Measurements from ENCODE around the gene ANKRD65.
"Not testable (repeated sequence)": the region's sequence is repeated elsewhere in the genome, so short reads cannot be mapped to it uniquely, and the experiment has no call there.

ANKRD65 gene

DNA sequence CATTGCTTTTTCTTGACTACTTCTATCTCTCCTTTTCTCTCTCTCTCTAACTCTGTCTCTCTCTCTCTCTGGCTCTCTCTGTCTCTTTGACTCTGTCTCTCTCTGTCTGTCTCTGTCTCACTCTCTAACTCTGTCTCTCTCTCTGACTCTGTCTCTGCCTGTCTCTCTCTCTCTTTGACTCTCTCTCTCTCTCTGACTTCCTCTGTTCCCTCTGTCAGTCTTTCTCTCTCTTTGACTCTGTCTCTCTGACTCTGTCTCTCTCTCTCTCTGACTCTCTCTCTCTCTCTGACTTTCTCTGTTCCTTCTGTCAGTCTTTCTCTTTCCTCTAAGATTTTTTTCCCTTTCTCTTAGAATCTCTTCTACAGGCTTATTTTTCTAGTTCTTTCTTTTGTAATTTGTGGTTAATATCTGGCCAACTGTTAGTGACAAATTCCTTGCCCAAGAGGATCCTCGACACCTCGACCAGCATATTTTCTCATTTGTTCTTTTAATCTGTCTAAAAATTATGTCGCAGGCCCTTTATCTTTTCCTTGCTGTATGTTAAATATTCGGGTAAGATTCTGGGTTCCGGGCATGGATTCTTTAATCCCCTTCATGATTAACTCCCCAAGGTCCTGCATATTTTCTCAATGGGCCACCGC, 28.1 kb upstream of the ANKRD65 start, which contains the start of gene ATAD3C:
Gene ATAD3C, plus strand, starts transcription at position 591 of the 641 bp plus-strand sequence. CDS start 995 bp downstream, outside the sequence.
- H2AK5ac ChIP-seq (ENCODE audit: low read length, severe bottlenecking): no peak within 1 kb of the TSS
- H2BK5ac ChIP-seq (ENCODE audit: low read depth, low read length, poor library complexity, severe bottlenecking): no peak within 1 kb of the TSS
- no peak within 1 kb of the TSS for H3K4ac ChIP-seq (ENCODE audit: low read depth in 1 of 2, low read length in 2 of 2)
- H3K27ac ChIP-seq (ENCODE audit: low read length, poor library complexity, severe bottlenecking): no peak within 1 kb of the TSS
- H3K14ac ChIP-seq (ENCODE audit: low read length in 2 of 2): no peak within 1 kb of the TSS
- H2AFZ ChIP-seq (ENCODE audit: low read depth, low read length): no peak within 1 kb of the TSS
- H2BK15ac ChIP-seq (ENCODE audit: low read depth, poor library complexity, severe bottlenecking): no peak within 1 kb of the TSS
- DNase-seq: no peak
- H3K27me3 ChIP-seq (ENCODE audit: control insufficient read depth in 1 of 2, insufficient read depth in 1 of 2, low read length in 2 of 2): peaks cover 0 to 17% of the 10 kb centered on the region in 2 experiments
- no peak within 1 kb of the TSS for H2BK12ac ChIP-seq (ENCODE audit: low read length in 2 of 2)
- no peak within 1 kb of the TSS for H3K18ac ChIP-seq (ENCODE audit: low read depth in 1 of 2, low read length in 2 of 2)
- peaks cover 2% of the 10 kb centered on the region for H3K4me1 ChIP-seq (ENCODE audit: control insufficient read depth, insufficient read depth, low read depth, low read length)
- H3K23ac ChIP-seq (ENCODE audit: low read length in 2 of 2): no peak within 1 kb of the TSS
- H4K8ac ChIP-seq (ENCODE audit: low read length): no peak within 1 kb of the TSS
- H3K9me3 ChIP-seq (ENCODE audit: control insufficient read depth, low read length): no peaks in the 10 kb centered on the region
- H2BK120ac ChIP-seq (ENCODE audit: low read depth, low read length): no peak within 1 kb of the TSS
- H3K36me3 ChIP-seq (ENCODE audit: control insufficient read depth in 1 of 2, insufficient read depth in 2 of 2, low read depth in 1 of 2, low read length in 2 of 2): no peaks in the 10 kb centered on the region
- H3K4me2 ChIP-seq (ENCODE audit: low read length, poor library complexity, severe bottlenecking): no peak within 1 kb of the TSS
- no peak within 1 kb of the TSS for H3K4me3 ChIP-seq (ENCODE audit: insufficient read depth in 1 of 2, low read depth in 1 of 2, low read length in 2 of 2)
- no peak within 1 kb of the TSS for H3K9ac ChIP-seq (ENCODE audit: low read length)
- no peaks in the 10 kb centered on the region for H3K79me1 ChIP-seq (replicated peaks; ENCODE audit: low read length, poor library complexity, severe bottlenecking)
- H4K91ac ChIP-seq (ENCODE audit: low read length): no peak within 1 kb of the TSS
- 97% methylated on average over 6 of the region's 6 CpGs for WGBS

DNA sequence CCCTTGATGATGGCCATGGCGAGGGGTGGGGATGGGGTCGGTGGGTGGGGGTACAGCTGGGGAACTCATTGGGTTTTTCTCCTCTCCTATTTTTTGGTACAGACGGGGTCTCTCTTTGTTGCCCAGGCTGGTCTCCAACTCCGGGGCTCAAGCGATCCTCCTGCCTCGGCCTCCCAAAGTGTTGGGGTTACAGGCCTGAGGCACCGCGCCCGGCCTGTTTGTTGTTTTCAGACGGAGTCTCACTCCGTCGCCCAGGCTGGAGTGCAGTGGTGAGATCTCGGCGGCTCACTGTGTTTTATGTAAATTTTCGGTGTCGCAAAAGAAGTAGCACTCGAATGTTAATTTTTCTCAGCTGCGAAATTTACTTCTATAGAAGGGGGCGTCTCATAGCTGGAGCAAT, 25.6 kb upstream of the ANKRD65 start:
- H3K4me1 ChIP-seq (ENCODE audit: control insufficient read depth, insufficient read depth, low read depth, low read length); H3K23ac ChIP-seq (ENCODE audit: low read length in 2 of 2); H2BK120ac ChIP-seq (ENCODE audit: low read depth, low read length); H3K14ac ChIP-seq (ENCODE audit: low read length in 2 of 2); H3K9me3 ChIP-seq (ENCODE audit: control insufficient read depth, low read length); H3K27ac ChIP-seq (ENCODE audit: low read length, poor library complexity, severe bottlenecking); H2AFZ ChIP-seq (ENCODE audit: low read depth, low read length); H3K79me1 ChIP-seq (replicated peaks; ENCODE audit: low read length, poor library complexity, severe bottlenecking); H4K91ac ChIP-seq (ENCODE audit: low read length); H3K4me2 ChIP-seq (ENCODE audit: low read length, poor library complexity, severe bottlenecking); H3K18ac ChIP-seq (ENCODE audit: low read depth in 1 of 2, low read length in 2 of 2); H2BK15ac ChIP-seq (ENCODE audit: low read depth, poor library complexity, severe bottlenecking); H4K8ac ChIP-seq (ENCODE audit: low read length); DNase-seq; H2BK5ac ChIP-seq (ENCODE audit: low read depth, low read length, poor library complexity, severe bottlenecking); H3K36me3 ChIP-seq (ENCODE audit: control insufficient read depth in 1 of 2, insufficient read depth in 2 of 2, low read depth in 1 of 2, low read length in 2 of 2); H2BK12ac ChIP-seq (ENCODE audit: low read length in 2 of 2); H3K9ac ChIP-seq (ENCODE audit: low read length); H2AK5ac ChIP-seq (ENCODE audit: low read length, severe bottlenecking); H3K4ac ChIP-seq (ENCODE audit: low read depth in 1 of 2, low read length in 2 of 2); H3K4me3 ChIP-seq (ENCODE audit: insufficient read depth in 1 of 2, low read depth in 1 of 2, low read length in 2 of 2): not testable (repeated sequence)
- H3K27me3 ChIP-seq (ENCODE audit: control insufficient read depth in 1 of 2, insufficient read depth in 1 of 2, low read length in 2 of 2): peaks cover 0 to 14% of the 10 kb centered on the region in 2 experiments
- 92% methylated on average over 14 of the region's 19 CpGs for WGBS

GRCh38 chr1:1442069-1442770, 21.1 kb upstream of the ANKRD65 start:
- H3K27me3 ChIP-seq (ENCODE audit: control insufficient read depth in 1 of 2, insufficient read depth in 1 of 2, low read length in 2 of 2): peaks cover 0 to 8% of the 10 kb centered on the region in 2 experiments
- 95% methylated on average over 32 of the region's 32 CpGs for WGBS
- H3K79me1 ChIP-seq (replicated peaks; ENCODE audit: low read length, poor library complexity, severe bottlenecking): peaks cover 10% of the 10 kb centered on the region

More at GRCh38 chr1:1442069-1442770, 21.1 kb upstream of the ANKRD65 start:
- Histone ChIP-seq H3K36me3 (ENCODE audit: control insufficient read depth in 1 of 2, insufficient read depth in 2 of 2, low read depth in 1 of 2, low read length in 2 of 2) (peaks cover 0 to 41% of the 10 kb centered on the region in 2 experiments), H2BK120ac (ENCODE audit: low read depth, low read length) (no peak overlapping the region), H2BK15ac (ENCODE audit: low read depth, poor library complexity, severe bottlenecking) (no peak overlapping the region), H4K91ac (ENCODE audit: low read length) (no peak overlapping the region), H3K14ac (ENCODE audit: low read length in 2 of 2) (no peak overlapping the region), H3K18ac (ENCODE audit: low read depth in 1 of 2, low read length in 2 of 2) (no peak overlapping the region), H3K4ac (ENCODE audit: low read depth in 1 of 2, low read length in 2 of 2) (no peak overlapping the region), H4K8ac (ENCODE audit: low read length) (no peak overlapping the region), H3K9me3 (ENCODE audit: control insufficient read depth, low read length) (no peaks in the 10 kb centered on the region), H3K4me1 (ENCODE audit: control insufficient read depth, insufficient read depth, low read depth, low read length) (peaks cover 38% of the 10 kb centered on the region), H2AK5ac (ENCODE audit: low read length, severe bottlenecking) (no peak overlapping the region), H3K23ac (ENCODE audit: low read length in 2 of 2) (no peak overlapping the region), H2BK12ac (ENCODE audit: low read length in 2 of 2) (no peak overlapping the region), H3K27ac (ENCODE audit: low read length, poor library complexity, severe bottlenecking) (no peak overlapping the region), H3K4me3 (ENCODE audit: insufficient read depth in 1 of 2, low read depth in 1 of 2, low read length in 2 of 2) (no peak overlapping the region), H2BK5ac (ENCODE audit: low read depth, low read length, poor library complexity, severe bottlenecking) (no peak overlapping the region), H3K9ac (ENCODE audit: low read length) (no peak overlapping the region), H3K4me2 (ENCODE audit: low read length, poor library complexity, severe bottlenecking) (no peak overlapping the region), H2AFZ (ENCODE audit: low read depth, low read length) (no peak overlapping the region)
- DNase-seq: no peak

Measured in mesenchymal stem cell (in vitro differentiated cells and primary cell).